ENCODE data around the gene MREG.

Gene MREG

DNA sequence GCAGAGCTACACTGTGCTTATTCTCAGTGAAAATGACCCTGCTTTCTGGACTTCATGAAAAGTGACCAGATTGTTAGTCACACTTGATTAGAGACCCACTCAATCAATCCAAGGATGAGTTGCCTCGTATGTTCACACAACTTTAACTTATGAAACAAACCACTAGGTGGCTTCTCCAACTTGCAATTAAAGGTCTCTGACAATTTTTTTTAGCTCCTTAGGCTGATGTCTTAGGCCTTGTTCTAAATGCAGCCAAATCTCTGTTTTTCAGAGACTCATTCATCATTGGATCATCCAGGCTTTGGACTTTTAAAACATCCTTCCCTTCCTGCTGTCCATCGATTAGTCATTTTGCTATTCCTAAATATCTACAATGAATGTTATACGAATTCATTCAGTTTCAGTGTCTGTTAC lies 63.4 kb downstream of the MREG start:
- peak; percentile 66 for DNase-seq (ENCODE audit: low read depth)
- peak; percentile 60 for TF ChIP-seq CTCF (IDR thresholded peaks at IDR 0.05; ENCODE audit: insufficient read depth, low read depth, low read length, missing control alignments)

DNA sequence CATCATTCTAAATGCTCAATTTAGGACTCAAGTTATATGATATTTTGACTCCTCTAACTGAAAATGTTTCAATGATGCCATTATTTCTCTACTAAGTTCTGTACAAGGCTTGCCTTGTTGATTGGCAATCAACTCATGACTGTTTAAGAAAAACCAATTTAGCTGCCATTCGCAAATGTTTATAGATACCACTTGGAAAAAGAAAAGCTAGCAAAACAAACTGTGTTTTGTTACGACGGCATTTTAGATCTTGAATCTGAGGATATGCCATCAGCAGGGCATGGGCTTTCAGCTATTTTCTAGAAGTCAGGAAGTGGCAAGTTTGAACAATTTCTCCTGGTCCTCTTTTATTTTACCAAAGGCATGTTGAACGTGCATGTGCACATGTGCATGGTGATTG lies 65.3 kb downstream of the MREG start:
- no peak for TF ChIP-seq CTCF (IDR thresholded peaks at IDR 0.05; ENCODE audit: insufficient read depth, low read depth, low read length, missing control alignments)
- no peak overlapping the region for H3K4me3 ChIP-seq (ENCODE audit: low read length)
- DNase-seq (ENCODE audit: low read depth): no peak

More for the DNA sequence above, 63.4 kb downstream of the MREG start:
- no peak overlapping the region for H3K4me3 ChIP-seq (ENCODE audit: low read length)

DNA sequence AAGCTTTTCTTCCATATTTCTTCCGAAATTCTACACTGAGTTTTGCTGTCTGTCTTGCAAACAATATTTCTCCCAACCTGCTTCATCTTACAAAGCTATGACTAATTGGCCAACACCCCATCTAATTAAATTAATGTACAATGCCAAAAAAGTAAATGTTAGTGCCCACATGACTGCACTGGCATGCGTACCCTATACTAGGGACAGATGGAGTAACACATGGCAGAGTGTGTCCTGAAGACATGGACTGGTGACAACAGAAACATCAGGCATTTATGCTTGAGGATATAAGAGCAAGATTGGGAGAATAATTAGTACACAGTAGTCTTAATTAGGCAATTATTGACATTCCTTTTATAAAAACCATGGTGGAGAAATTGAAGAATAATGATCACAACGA lies 66.8 kb downstream of the MREG start:
- no peak for DNase-seq (ENCODE audit: low read depth)
- no peak overlapping the region for H3K4me3 ChIP-seq (ENCODE audit: low read length)
- TF ChIP-seq CTCF (IDR thresholded peaks at IDR 0.05; ENCODE audit: insufficient read depth, low read depth, low read length, missing control alignments): no peak

GRCh38 chr2:215942194-215942593 lies 71.2 kb downstream of the MREG start:
- no peak for TF ChIP-seq CTCF (IDR thresholded peaks at IDR 0.05; ENCODE audit: insufficient read depth, low read depth, low read length, missing control alignments)
- DNase-seq (ENCODE audit: low read depth): no peak
- H3K4me3 ChIP-seq (ENCODE audit: low read length): no peak overlapping the region

- no peak for TF ChIP-seq CTCF (IDR thresholded peaks at IDR 0.05; ENCODE audit: insufficient read depth, low read depth, low read length, missing control alignments)
- DNase-seq (ENCODE audit: low read depth): no peak
- H3K4me3 ChIP-seq (ENCODE audit: low read length): no peak overlapping the region
Measured at GRCh38 chr2:215941726-215942125, 71.6 kb downstream of the MREG start.

DNA sequence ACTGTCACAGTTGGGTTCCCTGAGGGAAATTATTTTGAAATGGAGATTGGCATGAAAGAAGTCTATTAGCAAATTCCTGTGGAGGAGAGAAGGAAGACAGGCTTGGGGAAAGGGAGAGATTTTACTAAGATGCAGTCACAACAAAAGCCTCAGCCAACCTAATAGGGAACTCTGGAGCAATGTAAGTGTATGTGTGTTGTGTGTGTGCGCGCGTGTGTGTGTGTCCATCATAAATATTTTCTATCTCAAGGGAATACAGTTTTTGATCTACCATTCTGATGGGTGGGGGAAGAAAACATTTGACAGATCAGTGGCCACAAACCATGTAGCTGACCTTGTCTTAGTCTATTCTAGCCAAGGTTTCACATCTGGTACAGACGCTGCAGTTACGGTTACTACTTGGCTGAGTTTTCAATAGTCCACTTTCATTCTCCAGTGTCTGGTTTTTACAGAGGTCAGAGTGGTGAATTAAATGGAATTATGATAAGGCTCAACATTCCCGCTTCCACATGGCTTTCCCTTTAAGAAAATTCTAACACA lies 72.6 kb downstream of the MREG start:
- DNase-seq (ENCODE audit: low read depth): no peak
- TF ChIP-seq CTCF (IDR thresholded peaks at IDR 0.05; ENCODE audit: insufficient read depth, low read depth, low read length, missing control alignments): no peak
- H3K4me3 ChIP-seq (ENCODE audit: low read length): no peak overlapping the region

- no peak overlapping the region for H3K4me3 ChIP-seq (ENCODE audit: low read length)
- DNase-seq (ENCODE audit: low read depth): peak; percentile 81
- no peak for TF ChIP-seq CTCF (IDR thresholded peaks at IDR 0.05; ENCODE audit: insufficient read depth, low read depth, low read length, missing control alignments)
Measured at GRCh38 chr2:215937190-215937589, 76.2 kb downstream of the MREG start.
